Ammon's horn (tissue), 1 donor: Measurements from ENCODE around the gene AP3B1.
"Not testable (repeated sequence)": the region's sequence is repeated elsewhere in the genome, so short reads cannot be mapped to it uniquely, and the experiment has no call there.

Experiments
- DNase-seq: peaks from one replicate; pipeline ENCODE4 v3.0.0-alpha.2; 2016; ENCODE audit warnings: low spot score

AP3B1 gene

DNA sequence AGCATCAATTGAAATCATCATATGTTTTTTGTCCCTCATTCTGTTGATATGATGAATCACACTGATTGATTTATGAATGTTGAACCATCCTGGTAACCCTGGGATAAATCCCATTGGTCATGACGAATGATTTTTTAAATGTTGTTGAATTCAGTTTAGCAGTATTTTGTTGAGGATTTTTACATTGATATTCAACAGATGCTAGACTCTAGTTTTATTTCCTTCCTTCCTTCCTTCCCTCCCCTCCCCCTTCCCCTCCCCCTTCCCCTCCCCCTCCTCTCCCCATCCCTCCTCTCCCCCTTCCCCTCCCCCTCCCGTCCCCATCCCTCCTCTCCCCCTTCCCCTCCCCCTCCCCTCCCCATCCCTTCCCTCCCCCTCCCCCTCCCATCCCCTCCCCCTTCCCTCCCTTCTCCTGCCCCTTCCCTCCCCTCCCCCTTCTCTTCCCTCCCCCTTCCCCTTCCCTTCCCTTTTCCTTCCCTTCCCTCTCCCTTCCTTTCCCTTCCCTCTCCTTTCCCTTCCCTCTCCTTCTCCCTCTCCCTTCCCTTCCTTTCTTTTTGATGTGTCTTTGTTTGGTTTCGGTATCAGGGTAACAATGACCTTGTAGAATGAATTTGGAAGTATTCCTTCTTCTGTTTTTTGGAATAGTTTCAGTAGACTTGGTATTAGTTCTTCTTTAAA, 142.8 kb downstream of the AP3B1 start:
- no peak for DNase-seq

DNA sequence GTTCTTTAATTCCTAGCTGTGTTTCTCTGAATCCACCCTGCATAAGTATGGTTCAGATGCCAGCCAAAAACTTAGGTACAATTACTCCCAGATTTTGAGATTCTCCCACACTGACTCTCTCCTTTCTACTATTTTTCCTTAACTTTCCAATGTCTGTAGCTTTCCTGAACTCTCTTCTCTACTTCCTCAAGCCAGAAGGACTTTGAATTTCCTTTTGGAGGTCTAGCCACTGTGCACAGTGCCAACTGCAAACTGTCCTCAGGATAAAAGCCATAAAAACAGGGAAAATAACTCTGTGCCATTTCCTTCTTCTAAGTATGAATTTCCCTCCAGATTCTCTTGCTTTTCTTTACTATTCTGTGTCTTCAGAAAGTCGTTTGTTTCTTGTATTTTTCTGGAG, 157.2 kb downstream of the AP3B1 start:
- DNase-seq, result no peak

GRCh38 chr5:78133423-78133822, 161.1 kb downstream of the AP3B1 start:
- no peak for DNase-seq

- no peak for DNase-seq
Measured at GRCh38 chr5:78132507-78132906, 162.0 kb downstream of the AP3B1 start.

DNA sequence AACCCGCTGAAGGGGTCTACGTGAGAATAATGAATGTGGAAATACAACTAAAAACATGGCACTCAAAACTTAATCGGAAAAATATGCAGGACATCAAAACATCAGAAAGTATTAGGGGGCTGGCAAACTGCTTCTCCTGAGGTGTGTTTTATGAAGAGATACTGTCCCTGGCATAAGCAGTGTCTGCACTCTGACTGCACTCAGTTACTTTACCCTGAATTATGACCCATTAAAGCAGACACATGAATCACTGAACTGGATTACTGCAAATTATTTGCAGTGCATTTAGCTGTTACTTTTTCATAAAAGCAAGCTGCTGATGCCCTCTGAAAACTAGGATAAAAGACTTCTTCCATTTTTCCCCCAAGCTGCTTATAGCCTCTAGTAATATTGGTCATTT, 164.9 kb downstream of the AP3B1 start:
- DNase-seq, result no peak

DNA sequence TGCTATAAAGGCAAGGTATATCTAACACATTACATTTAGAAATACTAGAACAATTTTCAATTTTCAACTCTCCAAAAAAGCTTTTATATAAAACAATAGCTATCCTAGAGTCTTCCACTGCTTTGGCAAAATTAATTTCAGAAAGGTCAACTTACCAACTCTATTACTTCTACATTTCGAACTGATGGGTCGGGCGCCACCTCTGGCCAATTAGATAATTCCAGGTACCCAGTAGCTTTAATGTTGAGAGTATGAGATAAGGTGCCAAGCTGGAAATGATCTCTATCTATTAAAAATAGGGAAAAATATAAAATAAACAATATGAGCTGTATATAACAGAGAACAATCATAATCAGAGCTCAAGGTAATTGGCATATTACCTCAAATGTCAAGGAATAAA, 166.6 kb downstream of the AP3B1 start:
- no peak for DNase-seq

GRCh38 chr5:78126536-78126935, 168.0 kb downstream of the AP3B1 start:
- no peak for DNase-seq

DNA sequence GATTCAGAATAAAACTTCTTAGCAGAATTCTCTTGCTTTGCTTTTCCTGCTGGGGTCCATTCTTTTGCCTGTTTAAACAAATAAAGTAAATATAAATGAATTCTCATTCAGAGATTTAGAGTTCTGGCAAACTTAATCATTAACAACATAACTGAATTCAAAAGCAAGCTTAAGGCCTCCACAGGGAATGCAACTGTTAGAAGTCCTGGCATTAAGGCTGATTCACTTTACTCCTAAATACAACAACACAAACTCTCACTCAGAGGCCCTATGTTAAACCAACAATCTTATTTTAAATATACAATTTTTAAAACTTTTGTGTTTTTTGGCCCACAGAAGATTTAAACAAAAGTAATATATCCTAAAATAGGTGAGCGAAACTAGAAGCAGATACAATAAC, 178.3 kb downstream of the AP3B1 start:
- DNase-seq, result no peak

- DNase-seq, result peak; percentile 54
Measured at GRCh38 chr5:78113689-78114264, 180.7 kb downstream of the AP3B1 start.

DNA sequence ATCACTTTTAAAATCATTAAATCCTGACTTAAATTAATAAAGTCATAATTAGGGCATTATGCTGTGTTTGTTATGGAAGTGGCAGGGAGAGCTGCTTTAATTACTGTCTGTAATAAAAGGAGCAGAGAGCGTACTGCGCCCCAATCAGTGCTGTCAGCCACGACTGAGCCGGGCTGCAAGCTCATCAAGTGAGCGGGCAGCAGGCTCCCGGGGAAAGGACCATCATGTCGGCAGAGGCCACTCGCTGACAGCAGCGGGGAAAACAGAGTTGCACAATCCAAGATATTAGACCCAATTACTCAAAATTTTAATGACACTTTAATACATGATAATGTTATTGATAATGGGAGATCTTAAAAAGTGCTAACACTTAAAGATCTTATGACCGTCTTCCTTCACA, 181.6 kb downstream of the AP3B1 start:
- DNase-seq, result no peak

- peak; percentile 5 for DNase-seq
Measured at GRCh38 chr5:78109891-78110324, 184.6 kb downstream of the AP3B1 start.

DNA sequence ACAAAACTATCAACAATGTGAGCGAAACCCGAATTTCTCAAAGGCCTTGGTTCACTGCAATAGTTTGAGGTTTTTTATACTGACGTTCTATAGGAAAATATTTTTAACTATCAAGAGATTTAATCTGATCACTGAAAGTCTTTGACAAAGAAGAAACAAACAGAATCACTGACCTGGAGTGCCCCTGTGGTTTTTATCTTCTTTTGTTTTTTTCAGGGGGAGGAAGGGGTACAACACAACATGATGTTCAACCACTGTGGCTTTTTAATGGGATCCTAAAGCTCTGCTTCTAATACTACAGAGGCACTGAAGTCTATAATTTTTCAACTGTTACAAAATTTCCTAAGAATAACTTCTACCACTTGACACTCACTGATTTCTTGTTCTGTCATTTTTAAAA, 185.9 kb downstream of the AP3B1 start:
- DNase-seq, result no peak

GRCh38 chr5:78103232-78103918, 191.1 kb downstream of the AP3B1 start:
- no peak for DNase-seq

DNA sequence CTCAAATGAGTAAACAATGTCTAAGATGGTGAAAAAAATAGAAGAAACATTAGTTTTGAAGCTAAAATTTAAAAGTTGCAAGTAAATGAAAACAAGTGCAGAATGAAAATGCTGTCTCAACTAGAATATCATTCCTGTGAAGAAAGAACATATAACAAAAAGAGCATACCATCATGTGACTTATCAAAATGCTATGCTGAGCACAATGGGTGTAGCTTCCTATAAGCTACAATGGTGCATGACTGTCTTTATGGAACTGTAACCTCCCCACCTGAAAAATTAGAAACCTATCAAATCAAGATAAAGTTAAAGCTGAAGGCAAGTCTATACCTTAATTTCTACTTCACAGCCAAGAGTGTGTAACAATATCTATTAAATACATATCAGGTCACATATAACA, 192.0 kb downstream of the AP3B1 start:
- no peak for DNase-seq

DNA sequence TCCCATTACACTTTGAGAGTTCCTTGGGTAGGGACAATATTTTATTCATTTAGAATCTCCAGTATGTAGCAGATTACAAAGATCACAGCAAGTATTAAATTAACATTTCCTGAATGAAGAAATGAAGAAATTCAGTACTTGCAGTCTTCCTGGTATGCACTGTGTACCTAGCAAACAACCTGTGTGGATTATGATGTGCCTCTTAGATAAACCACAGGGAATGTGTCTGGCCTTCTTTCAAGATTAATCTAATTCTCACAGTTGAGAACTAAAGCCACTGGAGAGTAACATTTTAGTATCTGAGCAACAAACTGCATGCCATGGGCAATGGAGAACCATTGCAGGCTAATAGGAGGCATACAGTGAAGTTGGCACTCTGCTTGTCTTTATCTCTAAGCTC, 199.4 kb downstream of the AP3B1 start:
- no peak for DNase-seq

DNA sequence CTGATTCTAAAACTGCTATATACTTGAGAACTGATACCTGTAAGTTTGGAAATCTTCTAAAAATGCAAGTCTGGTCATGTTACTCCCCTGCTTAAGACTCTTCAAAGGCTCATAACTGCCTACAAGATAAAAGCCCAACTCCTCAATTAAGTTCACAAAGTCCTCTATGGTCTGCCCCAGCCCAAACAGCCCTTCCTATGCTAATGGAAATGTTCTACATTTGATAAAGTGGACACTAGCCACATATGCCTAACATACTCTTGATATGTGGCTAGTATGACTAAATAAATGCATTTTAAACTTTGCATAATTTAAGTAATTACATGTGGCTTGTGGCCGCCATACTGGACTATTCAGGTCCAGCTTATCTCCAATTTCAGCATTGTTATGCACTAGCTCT, 204.5 kb downstream of the AP3B1 start:
- DNase-seq, result no peak

DNA sequence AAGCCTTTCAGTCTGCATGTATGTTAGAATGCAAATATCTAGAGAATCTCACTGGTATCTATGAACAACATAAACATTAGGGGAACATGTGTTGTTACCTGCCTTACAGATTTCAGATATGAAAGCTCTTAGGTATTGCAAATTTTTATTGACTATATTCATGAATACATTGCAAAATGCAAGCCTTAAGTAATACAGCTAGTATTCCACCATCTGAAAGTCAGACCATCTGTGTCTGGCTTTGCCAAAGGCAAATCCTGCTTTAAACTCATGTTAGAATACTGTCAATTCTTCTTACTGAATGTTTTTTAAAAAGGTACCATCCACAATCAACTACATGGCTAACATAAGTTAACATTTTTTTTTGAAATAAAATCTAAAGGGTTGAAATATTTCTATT, 215.6 kb downstream of the AP3B1 start:
- DNase-seq, result no peak

- DNase-seq, result no peak
Measured at GRCh38 chr5:78077369-78078068, 217.0 kb downstream of the AP3B1 start.

DNA sequence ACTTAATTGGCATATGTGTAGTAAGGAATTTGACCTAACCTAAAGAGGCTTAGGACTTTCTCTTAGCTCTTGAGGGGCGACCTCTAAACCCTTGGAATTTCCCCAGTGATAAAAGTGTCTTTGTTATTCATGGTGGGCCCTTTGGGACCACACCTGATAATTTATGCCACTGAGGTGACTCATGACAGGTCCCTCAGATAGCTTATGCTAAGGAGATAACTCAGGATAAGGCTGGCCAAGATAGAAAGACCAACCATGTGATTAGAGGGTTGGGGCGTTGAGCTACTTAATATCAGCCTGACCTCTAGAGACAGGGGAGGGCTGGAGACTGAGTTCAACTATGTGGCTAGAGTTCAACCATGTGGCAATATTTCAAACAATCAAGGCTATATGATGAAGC, 218.1 kb downstream of the AP3B1 start:
- DNase-seq, result no peak

DNA sequence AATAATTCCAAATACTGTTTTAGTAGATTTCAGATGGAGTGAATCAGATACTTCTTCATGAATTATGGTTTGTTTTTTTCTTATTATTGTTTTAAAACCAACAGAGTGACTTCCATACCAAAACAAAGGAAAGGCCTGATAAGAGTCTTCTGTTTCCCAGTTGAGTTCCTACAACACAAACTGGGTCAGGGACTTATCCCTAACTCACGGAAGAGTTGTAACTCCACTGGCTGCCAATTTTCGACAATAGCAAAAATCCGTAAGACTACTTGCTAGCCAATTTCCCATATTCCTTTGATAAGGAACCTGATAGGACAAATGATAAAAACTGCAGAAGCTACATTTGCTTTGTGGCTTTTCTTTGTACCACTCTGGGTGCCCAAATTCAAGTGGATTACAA, 219.2 kb downstream of the AP3B1 start:
- DNase-seq, result no peak

DNA sequence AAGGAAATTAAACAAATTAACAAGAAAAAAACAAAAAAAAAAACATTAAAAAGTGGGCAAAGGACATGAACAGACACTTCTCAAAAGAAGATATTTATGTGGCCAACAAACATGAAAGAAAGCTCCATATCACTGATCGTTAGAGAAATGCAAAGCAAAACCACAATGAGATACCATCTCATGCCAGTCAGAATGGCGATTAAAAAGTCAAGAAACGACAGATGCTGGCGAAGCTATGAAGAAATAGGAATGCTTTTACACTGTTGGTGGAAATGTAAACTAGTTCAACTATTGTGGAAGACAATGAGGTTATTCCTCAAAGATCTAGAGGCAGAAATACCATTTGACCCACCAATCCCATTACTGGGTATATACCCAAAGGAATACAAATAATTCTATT, 223.8 kb downstream of the AP3B1 start:
- DNase-seq, result not testable (repeated sequence)

GRCh38 chr5:78067581-78067980, 226.9 kb downstream of the AP3B1 start:
- DNase-seq, result not testable (repeated sequence)

DNA sequence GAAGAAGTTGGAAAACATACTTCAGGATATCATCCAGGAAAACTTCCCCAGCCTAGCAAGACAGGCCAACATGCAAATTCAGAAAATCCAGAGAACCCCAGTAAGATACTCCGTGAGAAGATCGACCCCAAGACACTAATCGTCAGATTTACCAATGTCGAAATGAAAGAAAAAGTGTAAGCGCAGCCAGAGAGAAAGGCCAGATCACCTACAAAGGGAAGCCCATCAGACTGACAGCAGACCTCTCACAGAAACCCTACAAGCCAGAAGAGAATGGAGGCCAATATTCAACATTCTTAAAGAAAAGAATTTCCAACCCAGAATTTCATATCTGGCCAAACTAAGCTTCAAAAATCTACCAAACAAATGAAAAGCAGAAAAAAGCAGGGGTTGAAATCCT, 227.8 kb downstream of the AP3B1 start:
- not testable (repeated sequence) for DNase-seq
